Measurements from ENCODE around the gene OR7A17.

OR7A17 gene

GRCh38 chr19:14886032-14886431 is at the start of gene OR7A17:
TSS of gene OR7A17 (minus strand) at chr19:14886132. CDS start at chr19:14881355, 4,777 bp downstream.
- ATAC-seq (no peak), DNase-seq (ENCODE audit: low spot score in 2 of 2) (no peak)
- Mint-ChIP-seq H3K27ac (no peak within 1 kb of the TSS), H3K9me3 (no peaks in the 10 kb centered on the region), H3K36me3 (no peaks in the 10 kb centered on the region), H3K4me3 (no peak within 1 kb of the TSS), H3K4me1 (peaks cover 7% of the 10 kb centered on the region)

DNA sequence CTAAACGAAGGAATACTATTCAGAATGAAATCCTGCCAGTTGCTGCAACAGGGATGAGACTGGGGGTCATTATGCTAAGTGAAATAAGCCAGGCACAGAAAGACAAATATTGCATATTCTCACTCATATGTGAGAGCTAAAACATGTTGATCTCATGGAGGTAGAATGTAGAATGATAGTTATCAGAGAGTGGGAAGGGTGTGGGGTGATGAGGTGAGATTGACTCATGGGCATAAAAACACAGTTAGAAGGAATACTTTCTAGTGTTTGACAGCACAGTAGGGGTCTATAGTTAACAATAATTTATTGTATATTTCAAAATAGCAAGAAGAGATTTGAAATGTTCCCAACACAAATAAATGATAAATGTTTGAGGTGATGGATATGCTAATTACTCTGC is 47.6 kb upstream of the OR7A17 start:
- ATAC-seq (no peak), DNase-seq (ENCODE audit: low spot score in 2 of 2) (no peak)
- no peak overlapping the region for H3K27ac Mint-ChIP-seq
- no peaks in the 10 kb centered on the region for H3K4me1 Mint-ChIP-seq
- peaks cover 4% of the 10 kb centered on the region for H3K9me3 Mint-ChIP-seq
- no peaks in the 10 kb centered on the region for H3K36me3 Mint-ChIP-seq
- H3K4me3 Mint-ChIP-seq = no peak overlapping the region

- no peaks in the 10 kb centered on the region for H3K4me1 Mint-ChIP-seq
- DNase-seq (ENCODE audit: low spot score in 2 of 2) (no peak), ATAC-seq (no peak)
- H3K27ac Mint-ChIP-seq = no peak overlapping the region
- H3K36me3 Mint-ChIP-seq = no peaks in the 10 kb centered on the region
- peaks cover 4% of the 10 kb centered on the region for H3K9me3 Mint-ChIP-seq
- no peak overlapping the region for H3K4me3 Mint-ChIP-seq
Observed at GRCh38 chr19:14916848-14917247, 30.9 kb upstream of the OR7A17 start.

GRCh38 chr19:14915116-14915515 is 29.2 kb upstream of the OR7A17 start:
- peaks cover 4% of the 10 kb centered on the region for H3K9me3 Mint-ChIP-seq
- DNase-seq (ENCODE audit: low spot score in 2 of 2) (no peak), ATAC-seq (no peak)
- no peak overlapping the region for H3K4me3 Mint-ChIP-seq
- no peaks in the 10 kb centered on the region for H3K36me3 Mint-ChIP-seq
- H3K4me1 Mint-ChIP-seq = no peaks in the 10 kb centered on the region
- no peak overlapping the region for H3K27ac Mint-ChIP-seq

GRCh38 chr19:14906711-14907110 is 20.8 kb upstream of the OR7A17 start:
- Mint-ChIP-seq H3K4me1 (no peaks in the 10 kb centered on the region), H3K27ac (no peak overlapping the region), H3K4me3 (no peak overlapping the region)

GRCh38 chr19:14901675-14902260 is 15.8 kb upstream of the OR7A17 start:
- Mint-ChIP-seq H3K4me3 (no peak overlapping the region), H3K36me3 (no peaks in the 10 kb centered on the region), H3K27ac (no peak overlapping the region), H3K9me3 (no peaks in the 10 kb centered on the region), H3K4me1 (no peaks in the 10 kb centered on the region)
- ATAC-seq (no peak), DNase-seq (ENCODE audit: low spot score in 2 of 2) (no peak)

More at GRCh38 chr19:14906711-14907110, 20.8 kb upstream of the OR7A17 start:
- ATAC-seq (no peak), DNase-seq (ENCODE audit: low spot score in 2 of 2) (no peak)
- Mint-ChIP-seq H3K9me3 (no peaks in the 10 kb centered on the region), H3K36me3 (no peaks in the 10 kb centered on the region)

DNA sequence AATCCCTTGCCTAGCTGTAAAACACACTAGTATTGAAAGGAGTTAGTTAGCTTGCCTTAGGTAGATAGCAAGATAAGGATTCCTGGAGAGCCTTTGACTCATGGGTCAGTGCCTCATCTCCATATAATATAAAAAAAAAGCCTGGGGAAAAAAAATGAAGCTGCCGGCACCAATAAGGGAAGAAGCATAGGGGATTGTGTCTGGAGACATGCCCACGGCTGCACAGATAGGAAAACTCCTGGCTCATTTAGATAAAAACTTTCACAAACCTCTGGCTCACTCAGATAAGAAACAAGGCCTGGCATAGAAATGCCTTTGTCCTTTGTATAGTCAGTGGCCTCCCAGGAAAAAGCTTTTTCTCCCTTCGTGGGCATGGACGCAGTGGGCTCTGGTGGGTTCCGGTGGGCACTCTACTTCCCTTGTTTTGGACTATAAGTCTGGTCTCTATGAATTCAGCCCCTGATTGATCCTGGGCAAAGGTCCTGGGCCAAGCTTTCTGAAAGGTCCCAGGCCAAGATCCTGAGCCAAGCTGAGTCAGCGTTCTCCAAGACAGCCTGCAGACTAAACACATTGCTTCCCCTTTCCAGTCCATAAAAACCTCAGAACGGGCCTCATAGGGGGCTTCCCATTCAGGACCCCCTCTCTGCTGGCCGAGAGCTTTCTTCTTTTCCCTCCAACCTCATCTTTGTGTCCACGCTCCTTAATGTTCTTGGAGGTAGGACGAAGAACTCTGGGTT is 4.9 kb upstream of the OR7A17 start:
- DNase-seq (ENCODE audit: low spot score in 2 of 2) (no peak), ATAC-seq (no peak)
- Mint-ChIP-seq H3K4me3 (no peak overlapping the region), H3K4me1 (peaks cover 7% of the 10 kb centered on the region), H3K27ac (no peak overlapping the region), H3K36me3 (no peaks in the 10 kb centered on the region), H3K9me3 (no peaks in the 10 kb centered on the region)

GRCh38 chr19:14889994-14890642 is 4.2 kb upstream of the OR7A17 start:
- ATAC-seq (no peak), DNase-seq (ENCODE audit: low spot score in 2 of 2) (no peak)
- Mint-ChIP-seq H3K9me3 (no peaks in the 10 kb centered on the region), H3K4me1 (peaks cover 7% of the 10 kb centered on the region), H3K36me3 (no peaks in the 10 kb centered on the region), H3K4me3 (no peak overlapping the region), H3K27ac (no peak overlapping the region)

- Mint-ChIP-seq H3K4me1 (no peaks in the 10 kb centered on the region), H3K36me3 (no peaks in the 10 kb centered on the region), H3K9me3 (no peaks in the 10 kb centered on the region), H3K4me3 (no peak overlapping the region), H3K27ac (no peak overlapping the region)
- ATAC-seq (no peak), DNase-seq (ENCODE audit: low spot score in 2 of 2) (no peak)
Observed at GRCh38 chr19:14871619-14872230, 14.2 kb downstream of the OR7A17 start.

DNA sequence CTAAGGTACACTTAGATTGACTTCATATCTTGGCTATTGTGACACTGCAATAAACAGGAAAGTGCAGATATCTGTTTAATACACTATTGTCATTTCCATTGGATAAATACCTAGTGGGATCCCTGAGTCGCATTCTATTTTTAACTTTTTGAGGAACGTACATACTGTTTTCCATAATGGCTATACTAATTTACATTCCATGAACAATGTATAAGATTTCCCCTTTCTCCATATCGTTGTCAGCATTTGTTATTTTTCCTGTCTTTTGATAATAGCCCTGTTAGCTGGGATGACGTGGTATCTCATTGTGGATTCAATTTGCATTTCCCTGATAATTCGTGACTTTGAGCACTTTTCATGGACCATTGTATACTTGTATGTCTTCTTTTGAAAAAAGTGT is 17.4 kb downstream of the OR7A17 start:
- Mint-ChIP-seq H3K27ac (no peak overlapping the region), H3K4me3 (no peak overlapping the region), H3K4me1 (no peaks in the 10 kb centered on the region), H3K9me3 (no peaks in the 10 kb centered on the region), H3K36me3 (no peaks in the 10 kb centered on the region)
- ATAC-seq = no peak
- DNase-seq (ENCODE audit: low spot score in 2 of 2) = no peak

DNA sequence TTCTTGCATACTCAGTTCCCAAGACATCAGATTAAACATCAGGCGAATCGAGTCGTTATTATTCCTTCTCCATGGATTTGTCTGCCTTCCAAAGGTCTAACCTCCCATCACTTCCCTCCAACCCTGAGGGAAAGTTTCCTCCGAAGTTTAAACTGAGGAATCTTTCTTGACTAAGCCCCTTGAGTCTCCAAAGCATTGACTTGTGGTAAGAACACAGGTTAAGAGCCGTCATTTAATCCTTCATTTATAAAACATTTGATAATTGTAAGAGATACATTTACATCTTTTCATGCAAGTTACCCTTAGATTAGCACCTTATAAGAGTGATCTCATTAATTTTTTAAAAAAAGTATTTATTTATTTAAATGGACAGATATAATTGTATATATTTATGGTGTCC is 37.1 kb downstream of the OR7A17 start, which contains the start of gene OR7A10:
TSS of gene OR7A10 (minus strand) at position 101 of the 400 bp plus-strand sequence. CDS start 7,045 bp downstream, outside the sequence.
- Mint-ChIP-seq H3K4me3 (no peak within 1 kb of the TSS), H3K9me3 (no peaks in the 10 kb centered on the region), H3K36me3 (no peaks in the 10 kb centered on the region), H3K27ac (no peak within 1 kb of the TSS), H3K4me1 (no peaks in the 10 kb centered on the region)
- ATAC-seq (no peak), DNase-seq (ENCODE audit: low spot score in 2 of 2) (no peak)

- H3K9me3 Mint-ChIP-seq = no peaks in the 10 kb centered on the region
- no peak overlapping the region for H3K27ac Mint-ChIP-seq
- H3K36me3 Mint-ChIP-seq = no peaks in the 10 kb centered on the region
- DNase-seq (ENCODE audit: low spot score in 2 of 2) (no peak), ATAC-seq (no peak)
- H3K4me1 Mint-ChIP-seq = no peaks in the 10 kb centered on the region
- H3K4me3 Mint-ChIP-seq = no peak overlapping the region
Observed at GRCh38 chr19:14843578-14843977, 42.4 kb downstream of the OR7A17 start.

GRCh38 chr19:14843169-14843568 is 42.8 kb downstream of the OR7A17 start:
- Mint-ChIP-seq H3K27ac (no peak overlapping the region), H3K9me3 (no peaks in the 10 kb centered on the region)

GRCh38 chr19:14840206-14840605 is 45.7 kb downstream of the OR7A17 start:
- Mint-ChIP-seq H3K27ac (no peak overlapping the region), H3K9me3 (no peaks in the 10 kb centered on the region), H3K4me1 (no peaks in the 10 kb centered on the region), H3K4me3 (no peak overlapping the region), H3K36me3 (no peaks in the 10 kb centered on the region)
- ATAC-seq (no peak), DNase-seq (ENCODE audit: low spot score in 2 of 2) (no peak)

More at GRCh38 chr19:14843169-14843568, 42.8 kb downstream of the OR7A17 start:
- no peak for ATAC-seq
- H3K36me3 Mint-ChIP-seq = no peaks in the 10 kb centered on the region
- H3K4me3 Mint-ChIP-seq = no peak overlapping the region
- DNase-seq (ENCODE audit: low spot score in 2 of 2) = no peak
- no peaks in the 10 kb centered on the region for H3K4me1 Mint-ChIP-seq

GRCh38 chr19:14837391-14837790 is 48.5 kb downstream of the OR7A17 start:
- Mint-ChIP-seq H3K4me3 (no peak overlapping the region), H3K27ac (no peak overlapping the region), H3K36me3 (no peaks in the 10 kb centered on the region), H3K9me3 (no peaks in the 10 kb centered on the region), H3K4me1 (no peaks in the 10 kb centered on the region)
- no peak for DNase-seq (ENCODE audit: low spot score in 2 of 2)
- no peak for ATAC-seq

Data from stimulated activated effector memory CD8-positive, alpha-beta T cell treated with anti-CD3 and anti-CD28 coated beads, Interleukin-12 subunit alpha, Interleukin-12 subunit beta, amount 100 ng/mL, for 72 hours (primary cell).